Testis (tissue), 2 donors: ENCODE measurements around the gene GNG2.

Source experiments
- CTCF ChIP-seq, 3 experiments: fragments of 450-650 bp in 2 of 3; fragments of 200-600 bp in 1 of 3; sonication (generic) in 1 of 3; IDR thresholded peaks; one replicate each; pipeline ENCODE4 v1.5.1; 2016 to 2019; ENCODE audit warnings: antibody characterized with exemption in 3 of 3, mild to moderate bottlenecking in 2 of 3, moderate library complexity in 1 of 3
- POLR2A ChIP-seq: fragments of 450-650 bp; IDR thresholded peaks from one replicate; pipeline ENCODE4 v1.6.1; 2017; ENCODE audit warnings: antibody characterized with exemption, mild to moderate bottlenecking, moderate library complexity

GRCh38 chr14:51869411-51870100 is 9.1 kb downstream of the GNG2 start:
- no peak for TF ChIP-seq CTCF (IDR thresholded peaks at IDR 0.05)
- TF ChIP-seq POLR2A = no peak
